Measurements from ENCODE around the gene MOV10L1.

GRCh38 chr22:50092342-50092741 is 2.5 kb downstream of the MOV10L1 start:
- TF ChIP-seq CTCF (conservative IDR thresholded peaks at IDR 0.05; ENCODE audit: low read depth in 2 of 2), result no peak
- no peak for TF ChIP-seq JUNB (IDR thresholded peaks at IDR 0.05; ENCODE audit: unreplicated experiment)
- no peak for TF ChIP-seq ZNF331 (CRISPR knock-in tag; IDR thresholded peaks at IDR 0.05; ENCODE audit: low read depth)
- TF ChIP-seq EZH2 (IDR thresholded peaks at IDR 0.05; ENCODE audit: low read depth, unreplicated experiment), result no peak
- no peak for TF ChIP-seq REST (IDR thresholded peaks at IDR 0.05; ENCODE audit: unreplicated experiment)
- TF ChIP-seq CREB1 (CRISPR knock-in tag; IDR thresholded peaks at IDR 0.05; ENCODE audit: low read depth), result no peak
- no peak for TF ChIP-seq EZH2phosphoT487 (IDR thresholded peaks at IDR 0.05; ENCODE audit: unreplicated experiment)
- TF ChIP-seq POLR2AphosphoS5 (IDR thresholded peaks at IDR 0.05; ENCODE audit: low read depth), result no peak
- no peak for TF ChIP-seq ZNF114 (CRISPR knock-in tag; IDR thresholded peaks at IDR 0.05)
- TF ChIP-seq NANOG (IDR thresholded peaks at IDR 0.05; ENCODE audit: borderline replicate concordance), result no peak
- TF ChIP-seq ETS1 (IDR thresholded peaks at IDR 0.05), result no peak

Data from GM23338 (cell line).